NCI-H526 treated with DMSO at 0.1 percent for 48 hours (cell line): ENCODE results near the gene HOXC4.
"Not testable (repeated sequence)": the region's sequence is repeated elsewhere in the genome, so short reads cannot be mapped to it uniquely, and the experiment has no call there.

Experiments used
- DNase-seq: peaks from one replicate; lab custom pipeline; 2025; lab: John Stamatoyannopoulos, UW

The HOXC4 gene

DNA sequence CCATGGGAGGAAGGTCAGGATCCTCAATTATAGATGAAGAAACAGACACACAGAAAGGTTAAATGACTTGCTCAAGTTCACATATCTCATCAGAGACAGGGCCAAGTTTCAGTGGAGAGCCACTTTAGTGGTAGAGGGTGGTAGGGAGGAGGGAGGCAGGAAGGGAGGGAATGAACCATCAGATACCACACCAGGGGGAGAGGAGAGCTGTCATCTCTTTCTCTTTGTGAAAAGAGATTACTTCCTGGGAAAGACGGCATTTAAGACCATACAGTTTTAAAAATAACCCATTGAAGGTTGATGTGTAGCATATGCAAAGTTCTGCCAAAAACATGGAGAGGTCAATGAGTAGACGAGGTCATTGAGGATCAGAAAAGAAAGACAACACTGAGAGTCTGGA, 39.3 kb downstream of the HOXC4 start:
- DNase-seq: not testable (repeated sequence)

DNA sequence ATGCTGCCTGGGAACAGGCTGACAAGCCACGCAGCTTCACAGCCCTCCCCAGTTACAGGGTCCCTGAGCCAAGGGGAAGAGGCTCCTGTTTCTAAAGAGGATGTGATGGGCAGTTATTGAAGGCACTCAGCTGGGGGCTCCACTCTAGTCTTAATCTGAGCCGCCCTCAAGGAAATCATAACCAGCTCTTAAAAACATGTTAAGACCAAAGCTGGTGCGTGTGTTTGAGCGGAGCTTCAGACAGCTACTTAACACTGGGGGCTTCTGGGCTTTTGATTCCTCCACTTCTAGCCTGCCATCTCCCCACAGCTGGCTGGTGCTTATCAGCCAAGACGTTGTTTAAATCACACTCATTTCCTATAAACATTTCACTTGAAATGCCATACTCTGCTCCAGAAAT, 42.3 kb downstream of the HOXC4 start:
- not testable (repeated sequence) for DNase-seq

DNA sequence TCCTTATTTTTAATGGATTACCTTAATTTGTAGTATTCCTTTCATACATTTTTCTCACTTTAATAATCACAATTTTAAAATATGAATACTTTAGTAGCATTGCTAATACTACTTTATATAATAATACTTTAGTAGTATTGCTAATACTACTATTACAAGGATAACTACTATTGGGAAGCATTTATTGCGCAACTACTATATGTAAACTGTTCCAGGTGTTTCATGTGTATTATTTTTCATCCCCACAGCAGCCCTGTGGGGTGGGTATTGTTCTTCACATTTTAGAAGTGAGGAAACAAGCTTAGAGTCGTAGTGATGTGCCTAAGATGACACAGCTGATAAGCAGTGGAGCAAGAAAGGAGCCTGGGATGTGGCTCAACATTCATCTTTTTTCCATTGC, 45.0 kb downstream of the HOXC4 start:
- not testable (repeated sequence) for DNase-seq

DNA sequence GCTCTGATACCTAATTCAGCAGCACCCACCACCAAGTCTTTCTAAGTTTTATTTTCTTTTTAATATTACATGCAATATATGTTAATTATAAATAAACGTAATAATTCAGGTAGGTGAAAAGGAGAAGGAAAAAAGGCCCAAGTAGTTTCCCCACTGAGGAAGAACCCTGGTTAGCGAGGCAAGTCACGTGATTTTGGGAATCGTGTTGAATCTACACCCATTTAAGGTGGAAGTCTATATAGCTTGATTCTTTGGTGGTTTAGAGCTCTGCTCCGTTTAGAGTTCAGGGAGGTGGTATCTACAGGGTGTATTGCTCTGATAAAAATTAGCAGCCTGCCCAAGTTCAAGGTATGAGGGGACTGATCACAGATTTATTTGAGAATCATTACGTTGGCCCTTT, 47.0 kb downstream of the HOXC4 start:
- not testable (repeated sequence) for DNase-seq

DNA sequence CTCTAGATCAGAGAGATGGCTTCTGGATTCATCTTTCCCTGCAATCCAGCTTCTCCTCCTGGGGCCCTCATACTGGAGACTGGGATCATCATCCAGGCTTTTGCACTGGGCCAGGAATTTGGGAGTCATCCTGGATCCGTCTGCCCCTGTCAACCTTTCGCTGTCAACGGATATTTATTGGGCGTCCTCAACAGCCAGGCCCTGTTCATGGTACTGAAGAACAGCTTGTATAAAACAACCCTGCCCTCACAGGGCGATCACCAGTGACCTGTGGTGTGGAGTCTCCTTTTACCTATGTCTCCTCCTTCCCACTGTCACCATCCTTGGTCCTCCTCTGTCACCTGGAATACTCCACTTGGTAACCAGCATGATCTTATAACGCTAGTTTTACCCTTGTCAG, 48.6 kb downstream of the HOXC4 start:
- not testable (repeated sequence) for DNase-seq

DNA sequence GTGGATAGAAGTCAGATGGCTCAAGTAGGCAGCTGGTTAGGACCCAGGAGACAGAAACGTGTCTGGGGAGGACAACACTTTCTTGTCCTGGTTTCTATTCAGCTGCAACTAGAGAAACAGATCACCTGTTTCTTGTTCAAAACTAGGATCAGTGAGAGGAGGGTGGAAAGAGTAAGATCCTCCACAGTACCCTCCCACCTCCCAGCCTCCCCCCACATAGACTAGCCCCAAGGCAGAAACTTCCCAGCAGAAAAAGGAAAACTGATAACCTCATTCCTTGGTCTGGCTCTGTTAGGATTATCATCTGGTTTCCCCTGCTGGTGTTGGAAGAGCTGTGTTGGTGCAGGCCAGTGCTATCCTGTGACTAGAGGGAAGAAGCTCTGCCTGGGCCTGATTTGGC, 50.2 kb downstream of the HOXC4 start:
- not testable (repeated sequence) for DNase-seq
